Uterus (tissue), 2 donors: ENCODE data around the gene RREB1.

ENCODE experiments used
- CTCF ChIP-seq, 4 experiments: fragments of 200-600 bp in 2 of 4; fragments of 450-650 bp in 2 of 4; sonication (generic) in 2 of 4; IDR thresholded peaks; one replicate each; pipeline ENCODE4 v1.5.1; 2016 to 2019; ENCODE audit warnings: antibody characterized with exemption in 4 of 4, mild to moderate bottlenecking in 2 of 4, moderate library complexity in 1 of 4
- POLR2A ChIP-seq, 2 donors: fragments of 450-650 bp; IDR thresholded peaks; one replicate each; pipeline ENCODE4 v1.6.1; 2016; ENCODE audit warnings: antibody characterized with exemption in 2 of 2, mild to moderate bottlenecking in 1 of 2, moderate library complexity in 1 of 2

GRCh38 chr6:7188492-7188891, 80.7 kb downstream of the RREB1 start:
- TF ChIP-seq CTCF (IDR thresholded peaks at IDR 0.05): no peak
- TF ChIP-seq POLR2A (IDR thresholded peaks at IDR 0.05): no peak
